HCT116 (cell line): Measurements from ENCODE around the gene CAP2.

ENCODE experiments used
- ATF3 ChIP-seq: IDR thresholded peaks from 2 replicates; pipeline ENCODE4 v1.6.1; 2012
- CEBPB ChIP-seq: IDR thresholded peaks from 2 replicates; pipeline ENCODE4 v1.6.1; 2012; ENCODE audit warnings: low read depth
- EZH2 ChIP-seq: fragments of 200-600 bp; sonication (generic); IDR thresholded peaks from 2 replicates; pipeline ENCODE4 v1.6.1; 2017; ENCODE audit warnings: antibody characterized with exemption, mixed run types
- JUND ChIP-seq: IDR thresholded peaks from 2 replicates; pipeline ENCODE4 v1.6.1; 2012
- MAX ChIP-seq: IDR thresholded peaks from 2 replicates; pipeline ENCODE4 v1.6.1; 2012
- POLR2A ChIP-seq: IDR thresholded peaks from 2 replicates; pipeline ENCODE4 v1.7.0; 2011; ENCODE audit warnings: borderline replicate concordance; ENCODE audit not compliant: insufficient read depth, insufficient read length; ENCODE audit errors: extremely low read depth
- POLR2AphosphoS5 ChIP-seq: IDR thresholded peaks from 2 replicates; pipeline ENCODE4 v1.6.1; 2011; ENCODE audit warnings: mild to moderate bottlenecking, low read depth, low read length, moderate library complexity
- REST ChIP-seq: IDR thresholded peaks from 2 replicates; pipeline ENCODE4 v1.6.1; 2012; ENCODE audit warnings: low read depth
- SP1 ChIP-seq: IDR thresholded peaks from 2 replicates; pipeline ENCODE4 v1.6.1; 2012; ENCODE audit warnings: low read depth
- SRF ChIP-seq: IDR thresholded peaks from 2 replicates; pipeline ENCODE4 v1.6.1; 2012; ENCODE audit warnings: low read depth
- TCF7L2 ChIP-seq: IDR thresholded peaks from 2 replicates; pipeline ENCODE4 v1.7.0; 2011; ENCODE audit warnings: borderline replicate concordance, inconsistent platforms; ENCODE audit not compliant: insufficient read depth, insufficient read length; ENCODE audit errors: extremely low read depth
- ZFX ChIP-seq: fragments of 450-650 bp; IDR thresholded peaks from 2 replicates; pipeline ENCODE4 v1.6.1; 2017
- ZNF274 ChIP-seq: fragments of 200-500 bp; sonication (Bioruptor generic); IDR thresholded peaks from 2 replicates; pipeline ENCODE4 v1.6.1; 2014; ENCODE audit warnings: mild to moderate bottlenecking, low read depth, low read length, inconsistent platforms
- TF ChIP-seq, protein P1 (sequence below), 3 experiments: fragments of 200-600 bp in 1 of 3; sonication (generic) in 1 of 3; IDR thresholded peaks in 2 of 3; conservative IDR thresholded peaks in 1 of 3; 2 replicates each; pipeline ENCODE4 v1.5.1; 2012 to 2017; ENCODE audit warnings: low read depth in 2 of 3, low read length in 2 of 3, antibody characterized with exemption in 1 of 3, borderline replicate concordance in 1 of 3, control low read depth in 1 of 3, mild to moderate bottlenecking in 1 of 3, mixed read lengths in 1 of 3, mixed run types in 1 of 3, moderate library complexity in 1 of 3; ENCODE audit not compliant: insufficient read depth in 1 of 3

- TF ChIP-seq JUND: no peak
- no peak for TF ChIP-seq TCF7L2
- no peak for TF ChIP-seq CEBPB
- no peak for TF ChIP-seq ZFX
- no peak for TF ChIP-seq POLR2AphosphoS5
- TF ChIP-seq, protein P1, sequence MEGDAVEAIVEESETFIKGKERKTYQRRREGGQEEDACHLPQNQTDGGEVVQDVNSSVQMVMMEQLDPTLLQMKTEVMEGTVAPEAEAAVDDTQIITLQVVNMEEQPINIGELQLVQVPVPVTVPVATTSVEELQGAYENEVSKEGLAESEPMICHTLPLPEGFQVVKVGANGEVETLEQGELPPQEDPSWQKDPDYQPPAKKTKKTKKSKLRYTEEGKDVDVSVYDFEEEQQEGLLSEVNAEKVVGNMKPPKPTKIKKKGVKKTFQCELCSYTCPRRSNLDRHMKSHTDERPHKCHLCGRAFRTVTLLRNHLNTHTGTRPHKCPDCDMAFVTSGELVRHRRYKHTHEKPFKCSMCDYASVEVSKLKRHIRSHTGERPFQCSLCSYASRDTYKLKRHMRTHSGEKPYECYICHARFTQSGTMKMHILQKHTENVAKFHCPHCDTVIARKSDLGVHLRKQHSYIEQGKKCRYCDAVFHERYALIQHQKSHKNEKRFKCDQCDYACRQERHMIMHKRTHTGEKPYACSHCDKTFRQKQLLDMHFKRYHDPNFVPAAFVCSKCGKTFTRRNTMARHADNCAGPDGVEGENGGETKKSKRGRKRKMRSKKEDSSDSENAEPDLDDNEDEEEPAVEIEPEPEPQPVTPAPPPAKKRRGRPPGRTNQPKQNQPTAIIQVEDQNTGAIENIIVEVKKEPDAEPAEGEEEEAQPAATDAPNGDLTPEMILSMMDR (IDR thresholded peaks at IDR 0.05 in 2 of 3, conservative IDR thresholded peaks at IDR 0.05 in 1 of 3; ENCODE audit: borderline replicate concordance in 1 of 3, insufficient read depth in 1 of 3, low read depth in 2 of 3, low read length in 2 of 3): no peak
- no peak for TF ChIP-seq POLR2A
- TF ChIP-seq REST: no peak
- TF ChIP-seq EZH2: no peak
- TF ChIP-seq MAX: no peak
- TF ChIP-seq SP1: no peak
- no peak for TF ChIP-seq ZNF274
- no peak for TF ChIP-seq SRF
- no peak for TF ChIP-seq ATF3
Measured at GRCh38 chr6:17484201-17484849, 90.9 kb downstream of the CAP2 start.
